Astrocyte of the cerebellum (primary cell): Measurements from ENCODE around the gene FOXN3.
"Not testable (repeated sequence)": the region's sequence is repeated elsewhere in the genome, so short reads cannot be mapped to it uniquely, and the experiment has no call there.

Source experiments
- DNase-seq: peaks from one replicate; pipeline ENCODE4 v3.0.0-alpha.2; 2011; ENCODE audit warnings: low read depth
- H3K4me3 ChIP-seq: 2 replicates; pipeline ENCODE4 v1.5.1; 2011; ENCODE audit warnings: mild to moderate bottlenecking, low read depth, low read length, moderate library complexity
- CTCF ChIP-seq: IDR thresholded peaks from 2 replicates; pipeline ENCODE4 v1.5.1; 2012; ENCODE audit warnings: low read length, low read depth, moderate library complexity, mild to moderate bottlenecking; ENCODE audit errors: missing control alignments
- in situ Hi-C: cut with HindIII; loops from 2 replicates; pipeline ENCODE4 v1.10.0; 2017; ENCODE audit warnings: low sequenced_read_pairs

Gene FOXN3

GRCh38 chr14:89201645-89202044 is 215.4 kb downstream of the FOXN3 start:
- DNase-seq, result no peak
- TF ChIP-seq CTCF, result no peak
- in situ Hi-C loops, result no loop called here
- no peak overlapping the region for H3K4me3 ChIP-seq

GRCh38 chr14:89199357-89199756 is 217.7 kb downstream of the FOXN3 start:
- DNase-seq, H3K4me3 ChIP-seq, in situ Hi-C loops: not testable (repeated sequence)

GRCh38 chr14:89198544-89199329 is 218.3 kb downstream of the FOXN3 start:
- no peak for TF ChIP-seq CTCF
- no peak overlapping the region for H3K4me3 ChIP-seq
- in situ Hi-C loops, result no loop called here
- DNase-seq, result no peak

- H3K4me3 ChIP-seq, result no peak overlapping the region
- no peak for DNase-seq
- no peak for TF ChIP-seq CTCF
- in situ Hi-C loops, result no loop called here
Measured at GRCh38 chr14:89197623-89198022, 219.4 kb downstream of the FOXN3 start.

DNA sequence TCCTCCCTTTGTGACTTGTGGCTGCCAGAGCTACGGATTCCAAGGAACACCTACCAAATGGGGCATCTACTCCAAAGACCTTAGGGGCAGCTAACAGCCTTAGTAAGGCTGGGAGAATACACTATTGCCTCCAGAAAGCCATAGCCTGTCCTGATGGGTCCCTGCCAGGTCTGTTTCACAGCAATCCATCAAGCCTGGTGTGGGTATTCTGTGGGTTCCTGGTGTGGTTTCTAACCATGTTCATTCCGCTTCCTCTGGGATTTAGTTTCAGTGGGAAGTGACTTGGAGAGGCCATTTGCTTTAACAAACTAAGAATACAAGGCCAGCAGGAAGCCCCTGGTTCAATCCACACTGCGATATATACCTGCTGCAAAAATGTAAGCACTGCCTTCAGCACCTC is 220.5 kb downstream of the FOXN3 start:
- peak; percentile 37 for DNase-seq
- no peak for TF ChIP-seq CTCF
- in situ Hi-C loops, result no loop called here
- H3K4me3 ChIP-seq, result no peak overlapping the region

GRCh38 chr14:89194376-89194775 is 222.7 kb downstream of the FOXN3 start:
- DNase-seq, result no peak
- H3K4me3 ChIP-seq, result no peak overlapping the region
- no peak for TF ChIP-seq CTCF
- in situ Hi-C loops, result no loop called here

- no peak for TF ChIP-seq CTCF
- no peak overlapping the region for H3K4me3 ChIP-seq
- DNase-seq, result no peak
- in situ Hi-C loops, result no loop called here
Measured at GRCh38 chr14:89190765-89191513, 226.1 kb downstream of the FOXN3 start.
